GM12873 (cell line): Measurements from ENCODE around the gene CENPB.

Experiments
- CTCF ChIP-seq: IDR thresholded peaks from 2 replicates; pipeline ENCODE4 v1.5.1; 2012; ENCODE audit warnings: low read depth, mild to moderate bottlenecking, moderate library complexity, low read length, control low read depth; ENCODE audit not compliant: insufficient read depth; ENCODE audit errors: missing control alignments

Gene CENPB

GRCh38 chr20:3813848-3814581, 27.5 kb upstream of the CENPB start:
- no peak for TF ChIP-seq CTCF

GRCh38 chr20:3812975-3813847, 26.7 kb upstream of the CENPB start:
- TF ChIP-seq CTCF = no peak

GRCh38 chr20:3812259-3812681, 25.7 kb upstream of the CENPB start:
- TF ChIP-seq CTCF = no peak

GRCh38 chr20:3811467-3812258, 25.1 kb upstream of the CENPB start:
- no peak for TF ChIP-seq CTCF

GRCh38 chr20:3808544-3808943, 22.0 kb upstream of the CENPB start:
- TF ChIP-seq CTCF = no peak

- TF ChIP-seq CTCF = no peak
Observed at GRCh38 chr20:3804781-3805180, 18.2 kb upstream of the CENPB start.
